ENCODE results near the gene INPP5J.
"Not testable (repeated sequence)": the region's sequence is repeated elsewhere in the genome, so short reads cannot be mapped to it uniquely, and the experiment has no call there.

Gene INPP5J

DNA sequence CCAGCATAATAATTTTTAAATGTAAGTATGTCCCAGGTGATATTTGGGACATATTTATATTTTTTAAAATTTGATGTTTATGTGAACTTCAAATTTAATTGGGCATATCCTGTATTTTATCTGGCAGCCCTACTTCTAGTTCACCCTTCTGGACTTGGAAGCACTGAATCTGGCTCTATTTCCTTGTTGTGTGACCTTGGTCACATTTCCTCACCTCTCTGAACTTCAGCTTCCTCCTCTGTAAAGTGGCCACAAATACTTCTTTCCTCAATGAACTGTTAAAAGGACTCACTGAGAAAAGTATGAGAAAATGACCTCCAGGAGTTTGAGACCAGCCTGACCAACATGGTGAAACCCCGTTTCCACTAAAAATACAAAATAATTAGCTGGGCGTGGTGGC lies 29.1 kb downstream of the INPP5J start:
- H3K27ac Mint-ChIP-seq = no peak overlapping the region
- peaks cover 0 to 1% of the 10 kb centered on the region in 2 donors for H3K4me1 Mint-ChIP-seq
- no peak overlapping the region for H3K4me3 Mint-ChIP-seq
- H3K27me3 Mint-ChIP-seq = peaks cover 9 to 38% of the 10 kb centered on the region in 2 donors
- H3K9me3 Mint-ChIP-seq = no peaks in the 10 kb centered on the region
- ATAC-seq (replicated peaks) (no peak), DNase-seq (no peak)
- no peaks in the 10 kb centered on the region for H3K36me3 Mint-ChIP-seq

DNA sequence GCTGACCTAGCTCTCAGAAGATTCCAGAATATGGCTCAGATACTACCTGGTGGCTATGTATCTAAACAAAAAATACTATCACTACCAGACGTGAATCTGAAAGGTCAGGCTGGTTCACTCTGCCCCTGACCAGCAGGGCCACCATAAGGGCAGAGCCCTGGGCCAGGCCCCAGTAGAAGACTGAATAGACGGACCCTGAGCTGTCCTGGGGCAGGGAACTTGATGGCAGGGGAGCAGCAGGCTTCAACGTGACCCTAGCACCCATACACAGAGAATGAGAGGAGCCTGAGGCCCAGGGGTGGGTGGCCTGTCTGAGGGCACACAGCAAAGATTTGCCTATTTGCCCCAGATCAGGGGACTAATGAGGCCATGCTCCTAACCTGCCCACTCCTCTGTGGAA lies 30.6 kb downstream of the INPP5J start:
- H3K9me3 Mint-ChIP-seq = no peaks in the 10 kb centered on the region
- peak overlapping the region; percentile 37 for H3K27ac Mint-ChIP-seq

GRCh38 chr22:31154975-31155374 lies 32.2 kb downstream of the INPP5J start:
- DNase-seq = no peak
- H3K27me3 Mint-ChIP-seq = peaks cover 9 to 35% of the 10 kb centered on the region in 2 donors
- peaks cover 0 to 4% of the 10 kb centered on the region in 2 donors for H3K36me3 Mint-ChIP-seq
- no peak overlapping the region for H3K4me3 Mint-ChIP-seq
- no peak for ATAC-seq (replicated peaks)
- H3K4me1 Mint-ChIP-seq = peaks cover 3 to 7% of the 10 kb centered on the region in 2 donors
- H3K9me3 Mint-ChIP-seq = no peaks in the 10 kb centered on the region
- no peak overlapping the region for H3K27ac Mint-ChIP-seq

More for the DNA sequence above, 30.6 kb downstream of the INPP5J start:
- no peak overlapping the region for H3K4me3 Mint-ChIP-seq
- DNase-seq (no peak), ATAC-seq (replicated peaks) (no peak)
- no peaks in the 10 kb centered on the region for H3K36me3 Mint-ChIP-seq
- H3K4me1 Mint-ChIP-seq = peaks cover 0 to 1% of the 10 kb centered on the region in 2 donors
- peaks cover 9 to 38% of the 10 kb centered on the region in 2 donors for H3K27me3 Mint-ChIP-seq

DNA sequence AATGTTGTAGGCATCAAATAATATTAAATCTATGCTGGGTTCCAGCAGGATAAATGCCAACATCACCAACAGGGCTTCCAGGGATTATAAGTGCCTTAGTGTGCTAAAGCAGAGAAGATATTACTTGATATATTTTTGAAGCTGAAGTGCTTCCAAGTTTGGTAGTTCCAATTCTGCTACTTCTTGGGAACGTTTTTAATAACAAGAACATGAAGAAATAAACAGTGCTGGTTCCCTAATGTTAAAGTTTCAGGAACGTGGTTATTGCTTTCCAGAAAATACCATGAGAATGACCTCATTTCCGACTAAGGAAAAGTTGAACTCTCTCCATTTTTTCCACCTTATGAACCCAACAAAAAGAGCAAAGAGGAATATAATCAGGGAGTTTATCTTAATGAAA lies 32.7 kb downstream of the INPP5J start:
- H3K4me3 Mint-ChIP-seq = no peak overlapping the region
- H3K9me3 Mint-ChIP-seq = no peaks in the 10 kb centered on the region
- peaks cover 9 to 30% of the 10 kb centered on the region in 2 donors for H3K27me3 Mint-ChIP-seq
- DNase-seq (no peak), ATAC-seq (replicated peaks) (no peak)
- peaks cover 0 to 4% of the 10 kb centered on the region in 2 donors for H3K36me3 Mint-ChIP-seq
- no peak overlapping the region for H3K27ac Mint-ChIP-seq
- peaks cover 3 to 7% of the 10 kb centered on the region in 2 donors for H3K4me1 Mint-ChIP-seq

DNA sequence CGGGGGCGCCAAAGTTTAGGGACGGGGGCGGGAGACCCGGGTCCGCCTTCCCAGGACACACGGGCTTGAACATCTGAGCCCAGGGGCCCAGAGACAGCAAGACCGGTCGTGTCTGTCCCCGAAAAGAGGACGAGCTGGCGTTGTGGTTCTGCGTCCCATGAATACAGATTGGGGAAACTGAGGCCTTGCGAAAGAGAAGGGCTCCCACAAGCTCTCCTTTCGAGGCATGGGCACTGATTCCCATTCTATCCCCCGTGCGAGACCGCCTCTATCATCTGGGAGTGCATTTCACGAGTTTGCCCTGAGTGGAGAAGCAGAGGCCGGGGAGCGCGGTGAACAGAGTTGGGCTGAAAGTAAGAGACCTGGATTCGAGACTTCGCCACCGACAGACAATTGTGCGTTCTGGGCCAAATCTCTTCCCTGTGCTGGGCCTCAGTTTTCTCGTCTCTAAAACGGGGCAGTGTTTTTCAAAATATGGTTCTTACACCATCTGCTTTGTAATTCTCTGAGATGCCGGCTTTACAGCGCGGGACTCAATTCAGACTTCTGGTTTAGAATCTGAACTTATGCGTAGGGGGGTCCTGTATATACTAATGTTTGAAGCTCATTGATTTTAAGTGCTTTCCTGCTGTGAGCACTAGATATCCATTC lies 37.7 kb downstream of the INPP5J start:
- ATAC-seq (replicated peaks) = peak; percentile 58 to 64
- peaks cover 19 to 30% of the 10 kb centered on the region in 2 donors for H3K4me1 Mint-ChIP-seq
- peak overlapping the region; percentile 93 for H3K27ac Mint-ChIP-seq
- DNase-seq = no peak
- H3K36me3 Mint-ChIP-seq = peaks cover 8 to 9% of the 10 kb centered on the region in 2 donors
- no peaks in the 10 kb centered on the region for H3K9me3 Mint-ChIP-seq
- peak overlapping the region; percentile 94 to 97 for H3K4me3 Mint-ChIP-seq
- H3K27me3 Mint-ChIP-seq = no peaks in the 10 kb centered on the region

GRCh38 chr22:31161386-31161785 lies 38.6 kb downstream of the INPP5J start:
- Mint-ChIP-seq H3K36me3 (peaks cover 13 to 16% of the 10 kb centered on the region in 2 donors), H3K4me3 (peak overlapping the region; percentile 19 to 97), H3K4me1 (peaks cover 22 to 34% of the 10 kb centered on the region in 2 donors), H3K9me3 (no peaks in the 10 kb centered on the region), H3K27me3 (no peaks in the 10 kb centered on the region), H3K27ac (peak overlapping the region; percentile 14)
- no peak for DNase-seq
- no peak for ATAC-seq (replicated peaks)

GRCh38 chr22:31162015-31162765 lies 39.4 kb downstream of the INPP5J start:
- peaks cover 23 to 38% of the 10 kb centered on the region in 2 donors for H3K4me1 Mint-ChIP-seq
- peaks cover 18 to 20% of the 10 kb centered on the region in 2 donors for H3K36me3 Mint-ChIP-seq
- no peaks in the 10 kb centered on the region for H3K27me3 Mint-ChIP-seq
- no peak overlapping the region for H3K4me3 Mint-ChIP-seq
- H3K27ac Mint-ChIP-seq = no peak overlapping the region
- DNase-seq (no peak), ATAC-seq (replicated peaks) (no peak)
- no peaks in the 10 kb centered on the region for H3K9me3 Mint-ChIP-seq

DNA sequence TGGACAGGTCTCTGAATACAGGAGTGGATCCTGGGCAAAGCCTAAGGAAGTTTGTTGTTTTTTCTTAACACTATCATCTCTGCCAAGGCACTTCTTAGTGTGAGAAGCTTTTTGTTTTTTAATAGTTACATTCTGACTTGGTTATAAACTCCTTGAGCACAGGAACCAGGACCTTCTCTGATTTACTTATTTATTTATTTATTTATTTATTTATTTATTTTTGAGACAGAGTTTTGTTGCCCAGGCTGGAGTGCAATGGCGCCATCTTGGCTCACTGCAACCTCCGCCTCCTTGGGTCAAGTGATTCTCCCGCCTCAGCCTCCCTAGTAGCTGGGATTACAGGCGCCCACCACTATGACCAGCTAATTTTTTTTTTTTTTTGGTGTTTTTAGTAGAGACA lies 48.2 kb downstream of the INPP5J start:
- ATAC-seq (replicated peaks) = no peak
- H3K27ac Mint-ChIP-seq = no peak overlapping the region
- peaks cover 17 to 32% of the 10 kb centered on the region in 2 donors for H3K36me3 Mint-ChIP-seq

GRCh38 chr22:31171734-31172133 lies 49.0 kb downstream of the INPP5J start:
- Mint-ChIP-seq H3K4me1 (peaks cover 14 to 32% of the 10 kb centered on the region in 2 donors), H3K36me3 (peaks cover 15 to 25% of the 10 kb centered on the region in 2 donors)
- ATAC-seq (replicated peaks); H3K27me3 Mint-ChIP-seq; H3K9me3 Mint-ChIP-seq; H3K4me3 Mint-ChIP-seq; H3K27ac Mint-ChIP-seq; DNase-seq: not testable (repeated sequence)

More for the DNA sequence above, 48.2 kb downstream of the INPP5J start:
- no peak overlapping the region for H3K4me3 Mint-ChIP-seq
- H3K9me3 Mint-ChIP-seq = no peaks in the 10 kb centered on the region
- H3K27me3 Mint-ChIP-seq = no peaks in the 10 kb centered on the region
- H3K4me1 Mint-ChIP-seq = peaks cover 17 to 40% of the 10 kb centered on the region in 2 donors
- DNase-seq = no peak

DNA sequence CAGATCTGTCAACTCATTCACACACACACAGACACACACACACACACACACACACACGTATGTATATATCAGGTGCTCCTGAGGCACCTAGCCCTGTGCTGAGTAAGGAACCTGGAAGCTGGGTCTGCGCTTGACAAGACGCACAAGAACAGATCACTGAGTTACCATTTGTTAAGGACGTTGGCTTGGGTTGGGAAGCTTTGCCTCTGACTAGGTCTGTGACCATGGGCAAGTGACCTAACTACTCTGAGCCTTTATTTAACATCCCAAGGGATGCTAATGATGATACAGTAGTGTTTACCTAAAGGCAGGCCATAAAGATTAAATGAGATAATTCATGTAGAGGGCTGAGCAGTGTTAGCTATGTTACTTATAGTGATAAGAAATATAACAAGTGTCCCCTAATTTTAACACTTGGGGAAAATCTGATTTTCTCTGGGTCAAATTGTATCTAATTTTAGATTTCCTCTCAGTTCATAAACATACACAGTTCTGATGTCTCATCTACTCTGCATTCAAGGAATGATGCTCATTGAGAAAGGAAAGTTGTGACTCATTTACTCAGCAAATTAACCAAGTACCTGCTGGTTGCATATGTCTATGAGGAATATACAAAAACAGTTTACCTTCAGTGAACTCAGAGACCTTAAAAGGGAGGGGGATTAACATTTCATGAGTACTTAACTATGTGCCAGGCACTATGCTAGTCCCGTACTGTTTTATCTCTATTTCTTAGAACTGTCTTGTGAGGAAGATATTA lies 50.8 kb downstream of the INPP5J start:
- Mint-ChIP-seq H3K27me3 (no peaks in the 10 kb centered on the region), H3K27ac (no peak overlapping the region), H3K36me3 (peaks cover 14 to 19% of the 10 kb centered on the region in 2 donors), H3K9me3 (no peaks in the 10 kb centered on the region), H3K4me3 (no peak overlapping the region), H3K4me1 (peaks cover 13 to 29% of the 10 kb centered on the region in 2 donors)
- DNase-seq (no peak), ATAC-seq (replicated peaks) (peak in 1 of 2 donors; percentile 65)

GRCh38 chr22:31176923-31177322 lies 54.2 kb downstream of the INPP5J start:
- H3K27me3 Mint-ChIP-seq = no peaks in the 10 kb centered on the region
- peaks cover 0 to 2% of the 10 kb centered on the region in 2 donors for H3K9me3 Mint-ChIP-seq
- no peak overlapping the region for H3K4me3 Mint-ChIP-seq
- DNase-seq (no peak), ATAC-seq (replicated peaks) (no peak)
- no peak overlapping the region for H3K27ac Mint-ChIP-seq
- H3K36me3 Mint-ChIP-seq = peaks cover 15 to 31% of the 10 kb centered on the region in 2 donors
- H3K4me1 Mint-ChIP-seq = peaks cover 16 to 30% of the 10 kb centered on the region in 2 donors

- Mint-ChIP-seq H3K27ac (no peak overlapping the region), H3K36me3 (peaks cover 18 to 35% of the 10 kb centered on the region in 2 donors)
- no peak for ATAC-seq (replicated peaks)
Measured at GRCh38 chr22:31177420-31178162, 54.8 kb downstream of the INPP5J start.

GRCh38 chr22:31178859-31179258 lies 56.1 kb downstream of the INPP5J start:
- Mint-ChIP-seq H3K4me1 (peaks cover 10 to 18% of the 10 kb centered on the region in 2 donors), H3K27me3 (no peaks in the 10 kb centered on the region), H3K4me3 (no peak overlapping the region), H3K36me3 (peaks cover 19 to 30% of the 10 kb centered on the region in 2 donors), H3K9me3 (peaks cover 0 to 2% of the 10 kb centered on the region in 2 donors), H3K27ac (no peak overlapping the region)
- DNase-seq = no peak
- no peak for ATAC-seq (replicated peaks)

More at GRCh38 chr22:31177420-31178162, 54.8 kb downstream of the INPP5J start:
- H3K4me3 Mint-ChIP-seq = no peak overlapping the region
- H3K9me3 Mint-ChIP-seq = peaks cover 0 to 2% of the 10 kb centered on the region in 2 donors
- no peaks in the 10 kb centered on the region for H3K27me3 Mint-ChIP-seq
- peaks cover 16 to 30% of the 10 kb centered on the region in 2 donors for H3K4me1 Mint-ChIP-seq
- DNase-seq = no peak

Data from stimulated activated naive B cell treated with anti-CD40 and anti-IgM and Interleukin-4, amounts not matched to agents 10 μg/mL and 1 μg/mL and 100 μg/mL, for 72 hours (primary cell).